ENCODE data around the gene DSCAM.
"Not testable (repeated sequence)": the region's sequence is repeated elsewhere in the genome, so short reads cannot be mapped to it uniquely, and the experiment has no call there.

DSCAM gene

GRCh38 chr21:40351006-40351405 lies 496.0 kb downstream of the DSCAM start:
- no peak for DNase-seq (ENCODE audit: low read depth, low spot score)
- no peak overlapping the region for H3K27ac ChIP-seq

GRCh38 chr21:40349591-40349990 lies 497.4 kb downstream of the DSCAM start:
- DNase-seq (ENCODE audit: low read depth, low spot score): no peak
- H3K27ac ChIP-seq: no peak overlapping the region

- H3K27ac ChIP-seq: no peak overlapping the region
- no peak for DNase-seq (ENCODE audit: low read depth, low spot score)
Observed at GRCh38 chr21:40345711-40346321, 501.1 kb downstream of the DSCAM start.

- H3K27ac ChIP-seq: no peak overlapping the region
- DNase-seq (ENCODE audit: low read depth, low spot score): no peak
Observed at GRCh38 chr21:40340357-40340756, 506.6 kb downstream of the DSCAM start.

- no peak for DNase-seq (ENCODE audit: low read depth, low spot score)
- H3K27ac ChIP-seq: no peak overlapping the region
Observed at GRCh38 chr21:40339050-40339449, 507.9 kb downstream of the DSCAM start.

- DNase-seq (ENCODE audit: low read depth, low spot score): no peak
- H3K27ac ChIP-seq: no peak overlapping the region
Observed at GRCh38 chr21:40337981-40338380, 509.0 kb downstream of the DSCAM start.

GRCh38 chr21:40335704-40336103 lies 511.3 kb downstream of the DSCAM start:
- H3K27ac ChIP-seq: no peak overlapping the region
- DNase-seq (ENCODE audit: low read depth, low spot score): no peak

- H3K27ac ChIP-seq: no peak overlapping the region
- no peak for DNase-seq (ENCODE audit: low read depth, low spot score)
Observed at GRCh38 chr21:40334159-40334558, 512.8 kb downstream of the DSCAM start.

GRCh38 chr21:40333731-40334130 lies 513.2 kb downstream of the DSCAM start:
- no peak for DNase-seq (ENCODE audit: low read depth, low spot score)
- H3K27ac ChIP-seq: no peak overlapping the region

- DNase-seq (ENCODE audit: low read depth, low spot score): no peak
- no peak overlapping the region for H3K27ac ChIP-seq
Observed at GRCh38 chr21:40331804-40332203, 515.2 kb downstream of the DSCAM start.

- no peak for DNase-seq (ENCODE audit: low read depth, low spot score)
- no peak overlapping the region for H3K27ac ChIP-seq
Observed at GRCh38 chr21:40331172-40331571, 515.8 kb downstream of the DSCAM start.

GRCh38 chr21:40324389-40324788 lies 522.6 kb downstream of the DSCAM start:
- no peak overlapping the region for H3K27ac ChIP-seq
- no peak for DNase-seq (ENCODE audit: low read depth, low spot score)

GRCh38 chr21:40320718-40321117 lies 526.2 kb downstream of the DSCAM start:
- not testable (repeated sequence) for DNase-seq (ENCODE audit: low read depth, low spot score); H3K27ac ChIP-seq

- H3K27ac ChIP-seq: no peak overlapping the region
- no peak for DNase-seq (ENCODE audit: low read depth, low spot score)
Observed at GRCh38 chr21:40318371-40318770, 528.6 kb downstream of the DSCAM start.

- no peak overlapping the region for H3K27ac ChIP-seq
- DNase-seq (ENCODE audit: low read depth, low spot score): no peak
Observed at GRCh38 chr21:40316104-40316503, 530.9 kb downstream of the DSCAM start.

GRCh38 chr21:40315626-40316025 lies 531.3 kb downstream of the DSCAM start:
- H3K27ac ChIP-seq: no peak overlapping the region
- DNase-seq (ENCODE audit: low read depth, low spot score): no peak

GRCh38 chr21:40313260-40313659 lies 533.7 kb downstream of the DSCAM start:
- DNase-seq (ENCODE audit: low read depth, low spot score): no peak
- no peak overlapping the region for H3K27ac ChIP-seq

- no peak for DNase-seq (ENCODE audit: low read depth, low spot score)
- H3K27ac ChIP-seq: no peak overlapping the region
Observed at GRCh38 chr21:40300300-40300699, 546.7 kb downstream of the DSCAM start.

- H3K27ac ChIP-seq: no peak overlapping the region
- no peak for DNase-seq (ENCODE audit: low read depth, low spot score)
Observed at GRCh38 chr21:40299451-40299850, 547.5 kb downstream of the DSCAM start.

GRCh38 chr21:40294345-40294744 lies 552.6 kb downstream of the DSCAM start:
- H3K27ac ChIP-seq: no peak overlapping the region
- no peak for DNase-seq (ENCODE audit: low read depth, low spot score)

- DNase-seq (ENCODE audit: low read depth, low spot score): no peak
- no peak overlapping the region for H3K27ac ChIP-seq
Observed at GRCh38 chr21:40291560-40291959, 555.4 kb downstream of the DSCAM start.

GRCh38 chr21:40284409-40284808 lies 562.5 kb downstream of the DSCAM start:
- DNase-seq (ENCODE audit: low read depth, low spot score): no peak
- no peak overlapping the region for H3K27ac ChIP-seq
